Neuronal stem cell (in vitro differentiated cells): ENCODE measurements around the gene MAST4.

Source experiments
- DNase-seq: peaks from one replicate; pipeline ENCODE4 v3.0.0-alpha.2; 2013; ENCODE audit warnings: low spot score
- H2AFZ ChIP-seq: one replicate; pipeline ENCODE4 v1.6.1; 2013; ENCODE audit warnings: mild to moderate bottlenecking, low read length, inconsistent platforms
- H2AK5ac ChIP-seq: 2 replicates; pipeline ENCODE4 v1.6.1; 2013; ENCODE audit warnings: low read depth, mild to moderate bottlenecking, inconsistent platforms, low read length, moderate library complexity, mixed read lengths
- H2BK120ac ChIP-seq: 2 replicates; pipeline ENCODE4 v1.6.1; 2013; ENCODE audit warnings: low read depth, mild to moderate bottlenecking, inconsistent platforms, low read length, moderate library complexity, mixed read lengths
- H2BK12ac ChIP-seq: one replicate; pipeline ENCODE4 v1.6.1; 2013; ENCODE audit warnings: low read length, inconsistent platforms
- H2BK15ac ChIP-seq: 2 replicates; pipeline ENCODE4 v1.6.1; 2013; ENCODE audit warnings: mild to moderate bottlenecking, low read length, inconsistent platforms, mixed read lengths
- H2BK5ac ChIP-seq: one replicate; pipeline ENCODE4 v1.6.1; 2013; ENCODE audit warnings: inconsistent platforms, mild to moderate bottlenecking, low read length, moderate library complexity
- H3K14ac ChIP-seq: one replicate; pipeline ENCODE4 v1.6.1; 2013; ENCODE audit warnings: low read length, inconsistent platforms
- H3K18ac ChIP-seq: 2 replicates; pipeline ENCODE4 v1.6.1; 2013; ENCODE audit warnings: low read length, inconsistent platforms
- H3K23ac ChIP-seq: 2 replicates; pipeline ENCODE4 v1.6.1; 2013; ENCODE audit warnings: low read depth, mild to moderate bottlenecking, mixed read lengths, low read length, inconsistent platforms; ENCODE audit not compliant: poor library complexity
- H3K27ac ChIP-seq: replicated peaks from 3 replicates; pipeline ENCODE4 v1.5.1; 2013; ENCODE audit warnings: low read length, inconsistent platforms
- H3K27me3 ChIP-seq, 3 experiments: 2 replicates each; pipeline ENCODE4 v1.6.1; 2013; ENCODE audit warnings: low read length in 3 of 3, mild to moderate bottlenecking in 2 of 3, inconsistent platforms in 1 of 3, low read depth in 1 of 3, mixed read lengths in 1 of 3, moderate library complexity in 1 of 3; ENCODE audit not compliant: control insufficient read depth in 3 of 3, insufficient read depth in 3 of 3
- H3K36me3 ChIP-seq, 2 donors: replicated peaks in 1 of 2; 2 replicates each; pipeline ENCODE4 v1.6.1; 2013; ENCODE audit warnings: low read length in 2 of 2; ENCODE audit not compliant: control insufficient read depth in 2 of 2, insufficient read depth in 2 of 2
- H3K4ac ChIP-seq: 2 replicates; pipeline ENCODE4 v1.6.1; 2013; ENCODE audit warnings: inconsistent platforms, mild to moderate bottlenecking, low read length, moderate library complexity
- H3K4me1 ChIP-seq, 2 donors: 1 replicate in 1 of 2; 2 replicates in 1 of 2; pipeline ENCODE4 v1.6.1; 2013; ENCODE audit warnings: low read length in 2 of 2, low read depth in 1 of 2; ENCODE audit not compliant: control insufficient read depth in 2 of 2, insufficient read depth in 1 of 2
- H3K4me2 ChIP-seq: one replicate; pipeline ENCODE4 v1.6.1; 2013; ENCODE audit warnings: mild to moderate bottlenecking, low read length, inconsistent platforms; ENCODE audit not compliant: insufficient read depth, poor library complexity, severe bottlenecking
- H3K4me3 ChIP-seq, 2 donors: 2 replicates each; pipeline ENCODE4 v1.5.1; 2013; ENCODE audit warnings: low read length in 2 of 2, mild to moderate bottlenecking in 2 of 2, inconsistent platforms in 1 of 2, moderate library complexity in 1 of 2
- H3K79me1 ChIP-seq: one replicate; pipeline ENCODE4 v1.6.1; 2013; ENCODE audit warnings: low read depth, mild to moderate bottlenecking, inconsistent platforms, low read length, moderate library complexity
- H3K9ac ChIP-seq: one replicate; pipeline ENCODE4 v1.6.1; 2013; ENCODE audit warnings: mild to moderate bottlenecking, low read depth, low read length, inconsistent platforms; ENCODE audit not compliant: poor library complexity
- H3K9me3 ChIP-seq, 2 donors: replicated peaks in 1 of 2; 2 replicates each; pipeline versions ENCODE3 to v1.6.1; 2013; ENCODE audit warnings: low read length in 2 of 2, mild to moderate bottlenecking in 2 of 2, inconsistent platforms in 1 of 2, low read depth in 1 of 2, mixed read lengths in 1 of 2, moderate library complexity in 1 of 2; ENCODE audit not compliant: control insufficient read depth in 2 of 2, insufficient read depth in 1 of 2
- H4K8ac ChIP-seq: one replicate; pipeline ENCODE4 v1.6.1; 2013; ENCODE audit warnings: low read depth, mild to moderate bottlenecking, inconsistent platforms, low read length, moderate library complexity
- H4K91ac ChIP-seq: one replicate; pipeline ENCODE4 v1.6.1; 2013; ENCODE audit warnings: low read length, low read depth, mild to moderate bottlenecking, inconsistent platforms; ENCODE audit not compliant: poor library complexity
- WGBS, 2 donors: extraction: QIAGEN DNeasy Blood & Tissue Kit; methylation state at CpG; one replicate each; pipeline ENCODE4 v1.1.7; 2013; ENCODE audit warnings: missing lambda C conversion rate in 2 of 2, mixed read lengths in 1 of 2; ENCODE audit not compliant: insufficient read length in 2 of 2, insufficient replicate concordance in 1 of 2; ENCODE audit errors: extremely low coverage in 2 of 2; 5-methylcytosine and 5-hydroxymethylcytosine counted together

The MAST4 gene

DNA sequence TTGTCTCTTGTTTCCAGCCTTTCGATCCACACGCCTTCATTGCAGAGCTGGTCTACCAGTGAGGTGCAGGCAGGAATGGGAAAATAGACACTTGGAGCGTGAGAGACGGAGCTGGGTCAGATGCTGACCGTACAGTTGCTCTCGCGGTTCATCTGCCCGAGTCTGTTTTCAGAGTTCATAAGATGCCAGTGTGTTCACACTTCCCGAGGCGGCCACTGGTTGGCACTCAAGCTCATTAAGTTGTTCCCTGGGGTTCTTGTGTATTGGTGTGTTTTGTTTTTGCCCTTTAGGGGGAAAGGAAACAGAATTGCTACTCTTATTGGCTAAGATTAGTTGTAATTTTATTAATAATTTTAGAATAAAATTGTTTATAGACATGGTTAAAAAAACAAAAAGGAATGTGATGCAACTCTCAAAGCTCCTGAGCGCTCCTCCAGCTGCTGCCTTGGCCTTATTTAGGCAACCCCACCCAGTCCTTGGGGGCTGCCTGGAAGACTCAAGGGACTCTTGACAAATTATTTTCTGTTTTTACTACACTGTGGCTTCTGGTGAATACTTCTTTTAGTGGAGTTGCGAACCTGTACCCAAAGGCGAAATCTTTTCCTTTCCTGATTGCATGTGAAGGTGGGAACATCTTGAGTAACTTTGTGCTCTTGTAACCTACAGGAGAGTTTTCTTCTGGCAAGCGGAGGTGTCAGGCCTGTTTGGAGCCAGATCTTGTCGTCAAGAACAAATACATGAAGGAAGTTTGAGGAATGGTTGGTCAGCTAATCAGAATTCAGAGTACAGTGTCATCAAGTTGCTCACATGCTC lies 146.1 kb downstream of the MAST4 start:
- Histone ChIP-seq H2BK15ac (no peak overlapping the region), H2BK120ac (no peak overlapping the region), H3K4me2 (no peak overlapping the region), H3K18ac (no peak overlapping the region), H3K4me3 (no peak overlapping the region), H4K8ac (no peak overlapping the region), H4K91ac (no peak overlapping the region), H2BK12ac (no peak overlapping the region), H2AFZ (no peak overlapping the region), H3K4me1 (peaks cover 4 to 8% of the 10 kb centered on the region in 2 donors), H3K14ac (no peak overlapping the region), H3K27me3 (no peaks in the 10 kb centered on the region), H3K79me1 (no peaks in the 10 kb centered on the region), H3K27ac (no peak overlapping the region), H3K4ac (no peak overlapping the region), H3K23ac (no peak overlapping the region), H3K36me3 (no peaks in the 10 kb centered on the region), H2AK5ac (no peak overlapping the region), H2BK5ac (no peak overlapping the region), H3K9ac (no peak overlapping the region), H3K9me3 (peaks cover 0 to 3% of the 10 kb centered on the region in 2 donors)
- WGBS, 2 donors: no CpG with 5 or more reads among the region's 15 CpGs
- no peak for DNase-seq

DNA sequence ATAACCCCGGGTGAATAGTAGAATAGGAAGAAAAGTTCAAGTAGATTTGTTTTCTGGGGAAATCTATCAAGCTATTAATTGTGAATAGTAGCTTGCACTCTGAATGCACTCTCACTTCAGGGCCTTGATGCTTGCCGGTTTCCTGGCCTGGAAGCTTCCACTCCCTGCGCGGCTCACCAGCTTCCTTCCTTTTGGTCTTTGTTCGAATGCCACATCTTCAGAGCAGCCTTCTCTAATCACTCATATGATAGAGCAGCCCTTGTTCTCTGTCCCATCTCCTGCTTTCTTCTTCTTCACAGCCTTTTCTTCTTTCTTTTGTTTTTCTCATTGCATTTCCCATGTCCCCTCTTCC lies 146.7 kb downstream of the MAST4 start:
- peaks cover 4 to 8% of the 10 kb centered on the region in 2 donors for H3K4me1 ChIP-seq
- no peak overlapping the region for H4K8ac ChIP-seq
- H3K36me3 ChIP-seq: no peaks in the 10 kb centered on the region
- no peak overlapping the region for H2BK5ac ChIP-seq
- H4K91ac ChIP-seq: no peak overlapping the region
- H3K27ac ChIP-seq: no peak overlapping the region
- no peak overlapping the region for H2BK120ac ChIP-seq
- H3K79me1 ChIP-seq: no peaks in the 10 kb centered on the region
- no peak overlapping the region for H3K14ac ChIP-seq
- no peak overlapping the region for H3K18ac ChIP-seq
- no peak overlapping the region for H3K4ac ChIP-seq
- no peak overlapping the region for H3K4me2 ChIP-seq
- H2BK12ac ChIP-seq: no peak overlapping the region
- H2BK15ac ChIP-seq: no peak overlapping the region
- no peak overlapping the region for H2AFZ ChIP-seq
- H3K4me3 ChIP-seq: no peak overlapping the region
- no peak overlapping the region for H3K23ac ChIP-seq
- WGBS, 2 donors: no CpG with 5 or more reads among the region's 5 CpGs
- H3K9me3 ChIP-seq: peaks cover 3% of the 10 kb centered on the region in 2 donors
- H3K27me3 ChIP-seq: peaks cover 0 to 1% (median 0%) of the 10 kb centered on the region in 3 experiments
- DNase-seq: no peak
- H3K9ac ChIP-seq: no peak overlapping the region
- H2AK5ac ChIP-seq: no peak overlapping the region

DNA sequence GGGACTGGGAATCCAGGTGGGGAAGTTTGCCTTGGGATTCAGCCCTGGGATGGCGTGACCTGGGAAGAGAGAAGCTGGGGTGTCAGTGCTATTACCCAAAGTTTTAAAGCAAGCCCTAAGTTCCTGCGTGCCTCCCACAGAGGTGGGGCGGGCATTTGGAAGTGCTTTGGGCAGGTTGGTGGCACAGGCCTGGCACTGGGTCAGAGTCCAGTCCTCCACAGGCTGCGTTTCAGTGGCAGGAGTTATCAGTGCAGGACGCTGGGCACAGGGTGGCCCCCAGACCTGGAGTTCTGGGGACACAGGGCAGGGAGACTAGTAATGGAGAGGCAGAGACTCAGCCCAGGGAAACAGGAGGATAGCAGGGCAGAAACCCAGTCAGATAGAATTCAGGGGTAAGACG lies 147.2 kb downstream of the MAST4 start:
- Histone ChIP-seq H3K4me1 (peaks cover 4 to 8% of the 10 kb centered on the region in 2 donors), H3K27ac (no peak overlapping the region), H2AFZ (no peak overlapping the region), H2BK15ac (no peak overlapping the region), H4K91ac (no peak overlapping the region), H3K18ac (no peak overlapping the region), H3K36me3 (no peaks in the 10 kb centered on the region), H3K4me2 (no peak overlapping the region), H3K4me3 (no peak overlapping the region), H3K79me1 (no peaks in the 10 kb centered on the region), H3K4ac (no peak overlapping the region), H2BK120ac (no peak overlapping the region), H4K8ac (no peak overlapping the region), H3K27me3 (peaks cover 0 to 1% (median 0%) of the 10 kb centered on the region in 3 experiments), H3K9ac (no peak overlapping the region), H3K23ac (no peak overlapping the region), H2BK12ac (no peak overlapping the region), H3K14ac (no peak overlapping the region), H3K9me3 (peaks cover 3% of the 10 kb centered on the region in 2 donors), H2AK5ac (no peak overlapping the region), H2BK5ac (no peak overlapping the region)
- no peak for DNase-seq
- no CpG with 5 or more reads among the region's 6 CpGs for WGBS, 2 donors

DNA sequence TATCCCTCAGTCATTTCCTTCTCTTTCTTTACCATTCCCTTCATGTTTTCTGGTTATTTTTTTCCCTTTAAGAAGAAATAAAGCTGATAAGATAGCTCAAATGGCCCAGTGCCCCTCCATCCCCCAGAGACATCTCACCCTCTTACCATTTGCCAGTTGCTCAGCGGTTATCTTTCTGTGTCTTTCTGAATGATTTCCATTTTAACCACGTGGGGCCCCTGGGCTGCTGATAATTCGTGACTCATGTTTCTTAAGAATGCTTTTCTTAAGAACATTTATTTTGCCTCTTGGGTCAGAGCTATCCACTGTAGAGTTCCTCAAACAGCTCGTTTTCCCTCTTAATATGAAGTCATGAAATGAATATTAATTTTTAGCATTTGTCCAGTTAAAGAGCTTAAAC lies 147.8 kb downstream of the MAST4 start:
- no peak overlapping the region for H3K4me3 ChIP-seq
- no peak overlapping the region for H2AFZ ChIP-seq
- H4K8ac ChIP-seq: no peak overlapping the region
- H3K23ac ChIP-seq: no peak overlapping the region
- H2BK12ac ChIP-seq: no peak overlapping the region
- H3K27ac ChIP-seq: no peak overlapping the region
- no peak overlapping the region for H3K9ac ChIP-seq
- H3K4me1 ChIP-seq: peaks cover 4 to 8% of the 10 kb centered on the region in 2 donors
- H3K79me1 ChIP-seq: no peaks in the 10 kb centered on the region
- no peak overlapping the region for H2AK5ac ChIP-seq
- H3K4ac ChIP-seq: no peak overlapping the region
- no peak overlapping the region for H2BK5ac ChIP-seq
- H2BK120ac ChIP-seq: no peak overlapping the region
- no peak overlapping the region for H3K18ac ChIP-seq
- H4K91ac ChIP-seq: no peak overlapping the region
- no peaks in the 10 kb centered on the region for H3K36me3 ChIP-seq
- H2BK15ac ChIP-seq: no peak overlapping the region
- peaks cover 0 to 1% (median 0%) of the 10 kb centered on the region in 3 experiments for H3K27me3 ChIP-seq
- H3K4me2 ChIP-seq: no peak overlapping the region
- peaks cover 3% of the 10 kb centered on the region in 2 donors for H3K9me3 ChIP-seq
- WGBS, 2 donors: no CpG with 5 or more reads among the region's 4 CpGs
- H3K14ac ChIP-seq: no peak overlapping the region
- no peak for DNase-seq
